HL-60/S4 (cell line): Measurements from ENCODE around the gene ILKAP.
"Not testable (repeated sequence)": the region's sequence is repeated elsewhere in the genome, so short reads cannot be mapped to it uniquely, and the experiment has no call there.

Experiments
- in situ Hi-C: fragments of 300-500 bp; cut with MboI; formaldehyde crosslinking; loops from 2 replicates; pipeline ENCODE4 v1.14.3; 2022; ENCODE audit warnings: low sequenced_read_pairs

ILKAP gene

GRCh38 chr2:238202326-238203093, 985 bp downstream of the ILKAP start:
- in situ Hi-C loops = no loop called here

- in situ Hi-C loops = no loop called here
These were observed 13.1 kb downstream of the ILKAP start for GRCh38 chr2:238190445-238190844.

- in situ Hi-C loops = no loop called here
These were observed 15.6 kb downstream of the ILKAP start for GRCh38 chr2:238187618-238188548.

- in situ Hi-C loops = no loop called here
These were observed 19.7 kb downstream of the ILKAP start for GRCh38 chr2:238183821-238184220.

- in situ Hi-C loops = no loop called here
These were observed 21.1 kb downstream of the ILKAP start for GRCh38 chr2:238182362-238182761.

- in situ Hi-C loops = no loop called here
These were observed 22.9 kb downstream of the ILKAP start for GRCh38 chr2:238180554-238180953.

GRCh38 chr2:238176613-238177012, 26.9 kb downstream of the ILKAP start:
- in situ Hi-C loops = no loop called here

- in situ Hi-C loops = no loop called here
These were observed 28.8 kb downstream of the ILKAP start for GRCh38 chr2:238174701-238175100.

GRCh38 chr2:238174291-238174690, 29.2 kb downstream of the ILKAP start:
- in situ Hi-C loops = no loop called here

GRCh38 chr2:238173692-238174091, 29.8 kb downstream of the ILKAP start:
- in situ Hi-C loops = no loop called here

- in situ Hi-C loops = no loop called here
These were observed 31.1 kb downstream of the ILKAP start for GRCh38 chr2:238172439-238172838.

- in situ Hi-C loops = no loop called here
These were observed 31.8 kb downstream of the ILKAP start for GRCh38 chr2:238171575-238172187.

GRCh38 chr2:238171072-238171431, 32.4 kb downstream of the ILKAP start:
- in situ Hi-C loops = not testable (repeated sequence)

- in situ Hi-C loops = no loop called here
These were observed 33.0 kb downstream of the ILKAP start for GRCh38 chr2:238170386-238171071.

GRCh38 chr2:238169708-238170251, 33.7 kb downstream of the ILKAP start:
- in situ Hi-C loops = no loop called here

- in situ Hi-C loops = no loop called here
These were observed 34.3 kb downstream of the ILKAP start for GRCh38 chr2:238169048-238169707.

GRCh38 chr2:238168196-238169047, 35.1 kb downstream of the ILKAP start:
- in situ Hi-C loops = no loop called here

- in situ Hi-C loops = no loop called here
These were observed 35.7 kb downstream of the ILKAP start for GRCh38 chr2:238167761-238168160.

- in situ Hi-C loops = no loop called here
These were observed 36.2 kb downstream of the ILKAP start for GRCh38 chr2:238167344-238167715.
